H1 (cell line): ENCODE measurements around the gene PCDHAC2. TPM values are rescaled to one million over a fixed set of nuclear protein-coding genes. Genes with fewer than 3 reads are reported as not detected.

Source experiments
- CTBP2 ChIP-seq: IDR thresholded peaks from 2 replicates; pipeline ENCODE4 v1.7.0; 2011; ENCODE audit warnings: borderline replicate concordance, mild to moderate bottlenecking, moderate library complexity, mixed read lengths, low read length; ENCODE audit not compliant: insufficient read depth, insufficient read length
- KDM5A ChIP-seq: fragments of 200-600 bp; IDR thresholded peaks from 2 replicates; pipeline ENCODE4 v1.7.1; 2012; ENCODE audit warnings: mild to moderate bottlenecking, low read length, inconsistent platforms, mixed read lengths
- NANOG ChIP-seq: IDR thresholded peaks from 2 replicates; pipeline ENCODE4 v1.6.1; 2011; ENCODE audit warnings: low read length, low read depth, mild to moderate bottlenecking, inconsistent platforms; ENCODE audit not compliant: insufficient read depth, poor library complexity, severe bottlenecking
- POLR2A ChIP-seq, 2 experiments: IDR thresholded peaks; 1 replicate in 1 of 2; 2 replicates in 1 of 2; pipeline ENCODE4 v1.6.1; 2011; ENCODE audit warnings: low read depth in 2 of 2, low read length in 2 of 2, mild to moderate bottlenecking in 2 of 2; ENCODE audit errors: control extremely low read depth in 1 of 2
- SIN3A ChIP-seq, 2 experiments: IDR thresholded peaks in 1 of 2; conservative IDR thresholded peaks in 1 of 2; 2 replicates each; pipeline ENCODE4 v1.6.1; 2011 to 2012; ENCODE audit warnings: low read length in 2 of 2, improper control_type of control experiment in 1 of 2, low read depth in 1 of 2, mild to moderate bottlenecking in 1 of 2
- TAF1 ChIP-seq: IDR thresholded peaks from 2 replicates; pipeline ENCODE4 v1.6.1; 2011; ENCODE audit warnings: mild to moderate bottlenecking, low read depth, low read length
- USF2 ChIP-seq: IDR thresholded peaks from 2 replicates; pipeline ENCODE4 v1.6.1; 2011; ENCODE audit warnings: low read length, improper control_type of control experiment
- YY1 ChIP-seq: IDR thresholded peaks from 2 replicates; pipeline ENCODE4 v1.6.1; 2011; ENCODE audit warnings: low read depth, mild to moderate bottlenecking, low read length
- polyA plus RNA-seq, 7 experiments: library from polyadenylated mRNA; depleted of rRNA in 3 of 7; stranded (reverse) in 5 of 7; unstranded in 2 of 7; fragments of >200 nt in 5 of 7; fragments of 200-250 nt in 2 of 7; gene quantifications; 1 replicate in 5 of 7; 2 replicates in 1 of 7; 4 replicates in 1 of 7; pipeline versions ENCODE4 v1.2.1 to v1.2.3, GENCODE V29; 2011 to 2013; ENCODE audit warnings: missing spikeins in 2 of 7, mixed read lengths in 2 of 7
- total RNA-seq: library from RNA; stranded (reverse); fragmentation: NEBNext Ultra II Directional; extraction: Animal tissue kit (Norgen Biotek cat#: 25700); gene quantifications from 2 replicates; pipeline ENCODE4 v1.2.1, GENCODE V29; 2021

Gene PCDHAC2
- total and polyA plus RNA-seq, 2 of the 8 experiments (the other 6 are each of a cell fraction or from before 2014, with no cell fraction given) = 3.7 to 5.0 TPM

- TF ChIP-seq USF2 (no peak), SIN3A (conservative IDR thresholded peaks at IDR 0.05 in 1 of 2, IDR thresholded peaks at IDR 0.05 in 1 of 2; ENCODE audit: low read depth in 1 of 2, low read length in 2 of 2) (no peak), TAF1 (no peak), POLR2A (IDR thresholded peaks at IDR 0.05; ENCODE audit: control extremely low read depth in 1 of 2, low read depth in 2 of 2, low read length in 2 of 2) (no peak), NANOG (no peak), YY1 (no peak), KDM5A (no peak), CTBP2 (no peak)
Measured at GRCh38 chr5:140923601-140924000, 42.7 kb upstream of the PCDHAC2 start (continued).
